H9 (cell line): ENCODE measurements around the gene BNIP5. TPM values are rescaled to one million over a fixed set of nuclear protein-coding genes. Genes with fewer than 3 reads are reported as not detected.

Source experiments
- DNase-seq: peaks from one replicate; pipeline ENCODE4 v3.0.0-alpha.2; 2017
- H2AFZ ChIP-seq: one replicate; pipeline ENCODE4 v1.6.1; 2013; ENCODE audit warnings: mild to moderate bottlenecking, low read length, control low read depth, moderate library complexity
- H2AK5ac ChIP-seq: 2 replicates; pipeline ENCODE4 v1.6.1; 2013; ENCODE audit warnings: low read length, control low read depth, mixed read lengths; ENCODE audit not compliant: insufficient read length
- H2BK120ac ChIP-seq: one replicate; pipeline ENCODE4 v1.6.1; 2013; ENCODE audit warnings: low read depth, mild to moderate bottlenecking, low read length, control low read depth, inconsistent platforms; ENCODE audit not compliant: poor library complexity, severe bottlenecking
- H2BK12ac ChIP-seq: 2 replicates; pipeline ENCODE4 v1.6.1; 2013; ENCODE audit warnings: low read length, control low read depth, mixed read lengths, low read depth; ENCODE audit not compliant: insufficient read length
- H2BK15ac ChIP-seq: 2 replicates; pipeline ENCODE4 v1.6.1; 2013; ENCODE audit warnings: low read depth, low read length, control low read depth
- H2BK20ac ChIP-seq: one replicate; pipeline ENCODE4 v1.6.1; 2013; ENCODE audit warnings: low read depth, mild to moderate bottlenecking, low read length, control low read depth, inconsistent platforms; ENCODE audit not compliant: poor library complexity, severe bottlenecking
- H2BK5ac ChIP-seq: 2 replicates; pipeline ENCODE4 v1.6.1; 2013; ENCODE audit warnings: low read length, control low read depth, mixed read lengths; ENCODE audit not compliant: insufficient read length
- H3K14ac ChIP-seq: 2 replicates; pipeline ENCODE4 v1.6.1; 2013; ENCODE audit warnings: low read length, control low read depth; ENCODE audit not compliant: insufficient read depth
- H3K18ac ChIP-seq: 2 replicates; pipeline ENCODE4 v1.6.1; 2013; ENCODE audit warnings: low read depth, mild to moderate bottlenecking, mixed read lengths, low read length, control low read depth; ENCODE audit not compliant: insufficient read length
- H3K23ac ChIP-seq: 2 replicates; pipeline ENCODE4 v1.6.1; 2013; ENCODE audit warnings: low read length, control low read depth, mixed read lengths, low read depth; ENCODE audit not compliant: insufficient read length
- H3K23me2 ChIP-seq: 2 replicates; pipeline ENCODE4 v1.6.1; 2013; ENCODE audit warnings: low read depth, mild to moderate bottlenecking, mixed read lengths, low read length, control low read depth; ENCODE audit not compliant: insufficient read length, poor library complexity, severe bottlenecking
- H3K27ac ChIP-seq: 2 replicates; pipeline ENCODE4 v1.5.1; 2013; ENCODE audit warnings: low read length, control low read depth, mixed read lengths, low read depth; ENCODE audit not compliant: insufficient read length
- H3K27me3 ChIP-seq: 2 replicates; pipeline ENCODE4 v1.6.1; 2013; ENCODE audit warnings: low read length, control low read depth, inconsistent platforms; ENCODE audit not compliant: insufficient read depth
- H3K4ac ChIP-seq: 2 replicates; pipeline ENCODE4 v1.6.1; 2013; ENCODE audit warnings: low read depth, mild to moderate bottlenecking, control low read depth, inconsistent platforms, low read length, moderate library complexity
- H3K4me1 ChIP-seq: 2 replicates; pipeline ENCODE4 v1.6.1; 2013; ENCODE audit warnings: low read length, control low read depth, inconsistent platforms; ENCODE audit not compliant: insufficient read depth
- H3K4me2 ChIP-seq: 2 replicates; pipeline ENCODE4 v1.6.1; 2013; ENCODE audit warnings: low read length, control low read depth, mixed read lengths; ENCODE audit not compliant: insufficient read length, insufficient read depth
- H3K56ac ChIP-seq: 2 replicates; pipeline ENCODE4 v1.6.1; 2013; ENCODE audit warnings: low read depth, mild to moderate bottlenecking, mixed read lengths, low read length, control low read depth; ENCODE audit not compliant: insufficient read length
- H3K79me1 ChIP-seq: 2 replicates; pipeline ENCODE4 v1.6.1; 2013; ENCODE audit warnings: low read depth, mild to moderate bottlenecking, moderate library complexity, low read length, control low read depth, inconsistent platforms; ENCODE audit not compliant: insufficient read depth, poor library complexity, severe bottlenecking
- H3K79me2 ChIP-seq: 2 replicates; pipeline ENCODE4 v1.6.1; 2013; ENCODE audit warnings: low read length, control low read depth, inconsistent platforms; ENCODE audit not compliant: insufficient read depth
- H3K9ac ChIP-seq: 2 replicates; pipeline ENCODE4 v1.6.1; 2013; ENCODE audit warnings: low read length, control low read depth, mixed read lengths; ENCODE audit not compliant: insufficient read length; ENCODE audit errors: extremely low read depth
- H3K9me3 ChIP-seq: one replicate; pipeline ENCODE4 v1.6.1; 2013; ENCODE audit warnings: low read depth, low read length, inconsistent platforms; ENCODE audit not compliant: control insufficient read depth
- H3T11ph ChIP-seq: one replicate; pipeline ENCODE4 v1.6.1; 2013; ENCODE audit warnings: mild to moderate bottlenecking, low read length, control low read depth, inconsistent platforms
- H4K20me1 ChIP-seq: one replicate; pipeline ENCODE4 v1.6.1; 2013; ENCODE audit not compliant: control insufficient read depth, insufficient read length, insufficient read depth
- H4K5ac ChIP-seq: 2 replicates; pipeline ENCODE4 v1.6.1; 2013; ENCODE audit warnings: low read depth, mild to moderate bottlenecking, mixed read lengths, low read length, control low read depth; ENCODE audit not compliant: insufficient read length
- H4K8ac ChIP-seq: replicated peaks from 2 replicates; pipeline ENCODE4 v1.6.1; 2013; ENCODE audit warnings: low read length, control low read depth, mixed read lengths, low read depth; ENCODE audit not compliant: insufficient read length
- H4K91ac ChIP-seq: 2 replicates; pipeline ENCODE4 v1.6.1; 2013; ENCODE audit warnings: low read depth, mild to moderate bottlenecking, moderate library complexity, mixed read lengths, low read length, control low read depth; ENCODE audit not compliant: insufficient read length
- H3K27ac Mint-ChIP-seq, 3 experiments: 2 replicates in 2 of 3; 3 replicates in 1 of 3; pipeline ENCODE4 v1.8.0; 2020 to 2021; ENCODE audit warnings: mixed read lengths in 3 of 3, mild to moderate bottlenecking in 1 of 3, moderate library complexity in 1 of 3
- H3K27me3 Mint-ChIP-seq: 2 replicates; pipeline ENCODE4 v1.8.0; 2021; ENCODE audit warnings: low read depth, mild to moderate bottlenecking, moderate library complexity, mixed read lengths
- H3K36me3 Mint-ChIP-seq, 3 experiments: 2 replicates in 2 of 3; 3 replicates in 1 of 3; pipeline ENCODE4 v1.8.0; 2020 to 2021; ENCODE audit warnings: low read depth in 3 of 3, mixed read lengths in 3 of 3; ENCODE audit not compliant: insufficient read depth in 1 of 3
- H3K4me1 Mint-ChIP-seq, 2 experiments: 2 replicates each; pipeline ENCODE4 v1.8.0; 2020; ENCODE audit warnings: mixed read lengths in 2 of 2
- H3K4me3 Mint-ChIP-seq, 2 experiments: 2 replicates in 1 of 2; 3 replicates in 1 of 2; pipeline ENCODE4 v1.8.0; 2020 to 2021; ENCODE audit warnings: mild to moderate bottlenecking in 2 of 2, mixed read lengths in 2 of 2, moderate library complexity in 1 of 2
- H3K9me3 Mint-ChIP-seq, 2 experiments: 2 replicates in 1 of 2; 3 replicates in 1 of 2; pipeline ENCODE4 v1.8.0; 2020; ENCODE audit warnings: mild to moderate bottlenecking in 2 of 2, mixed read lengths in 2 of 2, moderate library complexity in 1 of 2
- CTCF ChIP-seq: fragments of 200-600 bp; sonication (generic); conservative IDR thresholded peaks from 3 replicates; pipeline ENCODE4 v1.8.0; 2021; ENCODE audit warnings: antibody characterized with exemption, mild to moderate bottlenecking
- WGBS: extraction: QIAGEN DNeasy Blood & Tissue Kit; methylation state at CpG from one replicate; pipeline ENCODE4 v1.1.7; 2013; ENCODE audit warnings: missing lambda C conversion rate, low lambda C conversion rate, mixed read lengths; ENCODE audit not compliant: insufficient read length; ENCODE audit errors: extremely low coverage; 5-methylcytosine and 5-hydroxymethylcytosine counted together
- total RNA-seq: library from RNA; stranded (reverse); gene quantifications from 2 replicates; pipeline ENCODE4 v1.2.1, GENCODE V29; 2021

BNIP5 gene
- total RNA-seq, 1 experiment from 2014 or later, result not detected

GRCh38 chr6:36382976-36383375, 46.3 kb upstream of the BNIP5 start:
- no peak overlapping the region for H2AK5ac ChIP-seq
- no peak for TF ChIP-seq CTCF
- no peaks in the 10 kb centered on the region for H3K79me1 ChIP-seq
- no peak overlapping the region for H2BK120ac ChIP-seq
- H4K5ac ChIP-seq, result no peak overlapping the region
- no peak overlapping the region for H2BK12ac ChIP-seq
- H3T11ph ChIP-seq, result no peak overlapping the region
- Mint-ChIP-seq H3K4me3 (no peak overlapping the region), H3K27ac (no peak overlapping the region), H3K27me3 (peaks cover 30% of the 10 kb centered on the region), H3K4me1 (peaks cover 38 to 39% of the 10 kb centered on the region in 2 experiments), H3K9me3 (peaks cover 0 to 3% of the 10 kb centered on the region in 2 experiments; a peak in 2 of 5 replicates), H3K36me3 (no peaks in the 10 kb centered on the region)
- H3K4ac ChIP-seq, result no peak overlapping the region
- H3K79me2 ChIP-seq, result no peaks in the 10 kb centered on the region
- no peak overlapping the region for H2AFZ ChIP-seq
- no peaks in the 10 kb centered on the region for H3K9me3 ChIP-seq
- H3K27me3 ChIP-seq, result peaks cover 22% of the 10 kb centered on the region; the same call in 1 of the 2 replicates
- WGBS, result no CpG with 5 or more reads among the region's 4 CpGs
- H3K23me2 ChIP-seq, result peaks cover 13% of the 10 kb centered on the region
- no peak for DNase-seq
- no peak overlapping the region for H3K4me2 ChIP-seq
- no peak overlapping the region for H3K56ac ChIP-seq
- no peak overlapping the region for H3K9ac ChIP-seq
- no peaks in the 10 kb centered on the region for H4K20me1 ChIP-seq
- H4K8ac ChIP-seq, result no peak overlapping the region
- H3K23ac ChIP-seq, result no peak overlapping the region
- H3K18ac ChIP-seq, result no peak overlapping the region
- no peak overlapping the region for H4K91ac ChIP-seq
- no peak overlapping the region for H2BK20ac ChIP-seq
- H2BK15ac ChIP-seq, result no peak overlapping the region
- no peak overlapping the region for H3K14ac ChIP-seq
- no peak overlapping the region for H3K27ac ChIP-seq
- no peak overlapping the region for H2BK5ac ChIP-seq
- no peaks in the 10 kb centered on the region for H3K4me1 ChIP-seq
